GM18868 (cell line): ENCODE results near the gene GALNT10.

Experiments used
- ATAC-seq: cut with Tn5 transposase; IDR thresholded peaks from one replicate; pipeline ENCODE4 v1.9.1; 2021; ENCODE audit warnings: mild to moderate bottlenecking, moderate library complexity; ENCODE audit not compliant: unreplicated experiment

Gene GALNT10

DNA sequence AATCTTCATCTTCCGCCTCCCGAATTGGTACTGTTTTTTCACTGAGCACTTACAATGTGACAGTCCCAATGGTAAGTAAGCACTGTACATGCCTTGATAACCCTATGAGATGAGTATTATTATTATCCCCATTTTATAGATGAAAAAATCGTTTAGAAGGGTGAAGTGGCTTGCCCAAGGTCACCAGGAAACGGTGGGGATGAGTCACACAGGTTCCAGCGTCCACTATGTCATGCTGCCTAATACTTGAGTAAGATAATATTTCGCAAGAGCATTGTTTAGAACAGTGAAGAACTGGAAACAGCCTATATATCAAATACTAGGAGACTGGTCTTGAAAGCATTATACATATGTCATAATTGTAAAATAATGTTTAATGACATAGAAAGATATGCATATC lies 274.6 kb downstream of the GALNT10 start:
- ATAC-seq: no peak

DNA sequence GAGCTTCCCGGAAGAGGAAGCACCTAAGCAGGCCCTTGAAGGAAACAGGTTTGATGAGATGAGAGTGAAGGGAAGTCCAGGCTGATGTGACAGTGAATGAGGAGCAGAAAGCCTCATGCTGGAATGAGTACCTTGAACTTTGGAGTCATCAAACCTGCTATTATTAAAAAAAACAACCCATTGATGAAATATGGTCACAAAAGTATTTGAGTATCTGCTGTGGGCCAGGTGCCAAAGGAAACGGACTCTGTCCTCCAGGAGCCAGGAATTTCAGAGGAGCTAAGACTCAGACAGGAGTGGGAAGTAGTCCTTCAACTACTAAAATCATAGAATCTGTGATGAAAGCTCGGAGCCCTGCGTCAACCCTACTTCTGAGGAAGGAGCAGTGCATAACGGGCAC lies 275.6 kb downstream of the GALNT10 start:
- ATAC-seq: no peak

GRCh38 chr5:154466671-154467070 lies 276.1 kb downstream of the GALNT10 start:
- ATAC-seq: no peak

- ATAC-seq: peak; percentile 95
Observed at GRCh38 chr5:154467655-154468354, 277.3 kb downstream of the GALNT10 start.

DNA sequence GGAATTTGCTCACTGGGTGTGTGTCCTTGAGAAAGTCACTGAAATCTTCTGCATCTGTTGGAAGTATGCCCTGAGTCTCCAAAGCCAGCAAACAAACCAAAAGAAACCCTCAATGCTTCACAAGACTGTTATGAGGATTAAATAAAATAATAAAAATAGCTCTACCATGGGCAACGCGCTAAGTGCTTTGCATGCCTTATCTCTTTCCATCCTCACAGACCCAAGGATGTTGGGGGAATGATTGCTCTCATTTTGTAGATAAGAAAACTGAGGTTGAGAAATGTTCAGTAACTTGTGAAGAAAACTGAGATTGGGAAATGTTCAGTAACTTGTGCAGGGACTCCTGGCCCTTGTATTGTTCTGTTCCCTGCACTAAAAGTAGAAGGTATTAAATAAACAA lies 279.6 kb downstream of the GALNT10 start:
- no peak for ATAC-seq
